NOMO-1 treated with DMSO at 0.1 percent for 48 hours (cell line): Measurements from ENCODE around the gene EDEM2.
"Not testable (repeated sequence)": the region's sequence is repeated elsewhere in the genome, so short reads cannot be mapped to it uniquely, and the experiment has no call there.

Source experiments
- DNase-seq: peaks from one replicate; lab custom pipeline; 2025; ENCODE audit not compliant: unreplicated experiment; lab: John Stamatoyannopoulos, UW

EDEM2 gene

DNA sequence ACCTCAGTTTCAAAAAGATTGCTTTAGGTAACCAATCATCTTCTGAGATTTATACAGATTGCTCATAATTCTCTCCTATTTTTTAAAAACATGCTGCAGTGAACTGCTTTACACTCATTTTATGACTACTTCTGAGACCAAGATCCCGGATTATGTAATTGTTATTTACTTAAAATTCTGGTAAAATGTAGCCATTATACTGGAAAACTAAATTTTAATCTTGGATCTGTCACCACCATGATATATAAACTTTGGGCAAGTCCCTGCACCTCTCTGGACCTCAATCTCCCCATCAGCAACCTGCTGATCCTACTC is 24.3 kb upstream of the EDEM2 start:
- DNase-seq, result no peak

DNA sequence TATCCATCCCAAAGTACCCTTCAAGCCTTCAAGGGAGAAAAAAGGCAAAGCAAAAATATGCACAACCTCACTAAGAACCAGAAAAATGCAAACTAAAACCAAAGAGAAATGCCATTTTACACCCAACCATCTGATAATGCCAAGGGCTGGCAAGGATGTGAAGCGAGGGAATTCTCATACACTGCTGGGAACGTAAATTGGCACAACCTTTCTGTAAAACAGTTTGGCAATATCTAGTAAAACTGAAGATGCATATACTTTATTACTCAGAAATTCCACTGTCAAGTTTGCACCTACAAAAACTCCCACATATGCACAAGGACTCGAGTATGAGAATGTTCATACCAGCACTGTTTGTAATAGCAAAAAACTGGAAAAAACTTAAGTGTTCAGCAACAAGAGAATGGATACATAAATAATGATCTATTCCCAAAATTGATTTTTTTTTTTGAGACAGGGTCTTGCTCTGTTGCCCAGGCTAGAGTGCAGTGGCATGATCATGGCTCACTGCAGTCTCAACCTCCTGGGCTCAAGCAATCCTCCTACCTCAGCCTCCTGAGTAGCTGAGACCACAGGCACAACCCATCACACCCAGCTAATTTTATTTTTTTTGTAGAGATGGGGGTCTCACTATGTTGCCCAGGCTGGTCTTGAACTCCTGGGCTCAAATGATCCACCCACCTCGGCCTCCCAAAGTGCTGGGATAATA is 21.7 kb upstream of the EDEM2 start:
- not testable (repeated sequence) for DNase-seq

DNA sequence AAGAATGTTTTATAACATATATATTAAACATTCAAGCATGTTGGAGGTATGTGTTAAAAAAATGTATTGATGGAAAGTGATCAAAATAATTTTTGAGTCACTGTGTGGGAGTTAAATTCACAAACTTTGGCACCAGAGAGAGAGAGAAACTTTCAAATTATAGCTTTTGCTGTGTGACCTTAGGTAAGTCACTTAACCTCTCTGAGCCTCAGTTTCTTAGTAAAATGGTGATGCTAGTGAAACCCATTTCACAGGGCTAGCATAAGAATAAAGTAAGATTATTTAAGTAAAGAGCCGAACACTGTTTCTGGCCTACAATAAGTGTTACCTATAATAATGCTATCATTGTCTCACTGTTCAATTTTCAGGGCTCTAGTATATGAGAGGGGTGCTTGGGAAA is 20.7 kb upstream of the EDEM2 start:
- DNase-seq, result no peak

DNA sequence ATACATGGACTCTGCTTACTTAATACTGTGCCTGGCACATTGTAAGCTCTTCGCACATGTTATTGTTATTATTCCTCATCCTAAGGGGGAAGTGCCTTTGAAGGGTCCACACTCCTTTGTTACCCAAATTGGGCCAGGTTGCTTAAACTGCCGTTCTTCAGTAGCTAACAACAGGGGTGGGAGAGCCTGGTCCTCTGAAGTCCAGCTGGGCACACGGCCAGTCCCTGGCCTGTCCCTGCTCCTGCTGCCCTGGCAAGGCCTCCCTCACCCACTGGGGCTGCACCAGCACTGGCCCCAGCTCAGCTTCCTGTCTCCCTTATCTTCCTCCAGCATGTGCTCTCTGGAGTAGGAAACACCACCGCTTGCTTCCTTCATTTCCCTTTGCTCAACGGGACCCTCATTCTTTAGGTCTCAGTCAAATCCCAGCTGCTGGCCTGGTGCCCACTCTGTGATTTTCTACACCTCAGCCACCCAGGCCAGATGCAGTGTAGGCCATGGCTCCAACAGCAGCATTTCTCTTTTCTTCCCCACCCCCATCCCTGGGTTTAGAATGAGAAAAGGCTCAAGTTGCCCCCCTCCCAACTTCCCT is 19.2 kb upstream of the EDEM2 start:
- DNase-seq, result no peak

DNA sequence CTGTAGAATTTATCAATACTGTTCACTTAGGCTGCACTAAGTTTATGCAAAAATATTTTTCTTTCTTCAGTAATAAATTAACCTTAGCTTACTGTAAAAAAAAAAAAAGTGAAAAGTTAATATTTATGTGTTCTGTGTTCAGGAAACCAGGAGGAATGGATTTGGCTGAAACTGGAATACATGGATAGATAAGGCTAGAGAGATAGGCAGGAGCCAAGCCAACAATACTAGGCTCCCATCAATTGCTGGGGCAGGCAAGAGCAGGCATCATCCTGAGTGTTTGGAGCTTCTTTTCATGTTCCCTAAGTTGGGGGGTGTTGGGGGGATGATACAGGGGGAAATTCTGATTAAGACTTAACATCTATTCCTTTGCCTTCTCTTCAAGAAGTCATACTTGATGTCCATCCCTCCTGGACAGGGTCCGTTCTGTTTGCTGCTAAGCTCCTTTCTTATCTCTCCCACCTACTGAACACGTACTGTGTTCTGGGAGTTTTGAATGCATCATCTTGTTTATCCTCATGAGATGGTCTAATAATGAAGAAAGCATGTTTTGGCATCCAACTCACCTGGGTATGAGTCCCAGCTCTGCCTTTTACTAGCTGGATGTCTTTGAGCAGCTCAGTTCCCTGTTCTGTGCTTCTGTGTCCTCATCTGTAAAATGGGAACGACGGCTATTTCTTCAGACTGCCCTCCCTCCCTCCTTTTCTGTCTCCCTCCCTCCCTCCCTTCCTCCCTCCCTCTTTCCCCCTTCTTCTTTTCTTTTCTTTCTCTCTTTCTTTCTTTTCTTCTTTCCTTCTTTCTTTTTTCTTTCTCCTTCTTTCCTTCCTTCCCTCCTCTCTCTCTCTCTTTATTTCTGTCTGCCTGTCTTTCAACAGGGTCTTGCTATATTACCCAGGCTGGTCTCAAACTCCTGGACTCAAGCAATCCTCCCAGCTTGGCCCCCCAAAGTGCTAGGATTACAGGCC is 18.4 kb upstream of the EDEM2 start:
- no peak for DNase-seq

DNA sequence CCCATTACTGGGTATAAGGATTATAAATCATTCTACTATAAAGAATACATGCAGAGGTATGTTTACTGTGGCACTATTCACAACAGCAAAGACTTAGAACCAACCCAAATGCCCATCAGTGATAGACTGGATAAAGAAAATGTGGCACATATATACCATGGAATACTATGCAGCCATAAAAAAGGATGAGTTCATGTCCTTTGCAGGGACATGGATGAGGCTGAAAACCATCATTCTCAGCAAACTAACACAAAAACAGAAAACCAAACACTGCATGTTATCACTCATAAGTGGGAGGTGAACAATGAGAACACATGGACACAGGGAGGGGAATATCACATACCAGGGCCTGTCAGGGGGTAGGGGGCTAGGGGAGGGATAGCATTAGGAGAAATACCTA is 17.4 kb upstream of the EDEM2 start:
- not testable (repeated sequence) for DNase-seq

DNA sequence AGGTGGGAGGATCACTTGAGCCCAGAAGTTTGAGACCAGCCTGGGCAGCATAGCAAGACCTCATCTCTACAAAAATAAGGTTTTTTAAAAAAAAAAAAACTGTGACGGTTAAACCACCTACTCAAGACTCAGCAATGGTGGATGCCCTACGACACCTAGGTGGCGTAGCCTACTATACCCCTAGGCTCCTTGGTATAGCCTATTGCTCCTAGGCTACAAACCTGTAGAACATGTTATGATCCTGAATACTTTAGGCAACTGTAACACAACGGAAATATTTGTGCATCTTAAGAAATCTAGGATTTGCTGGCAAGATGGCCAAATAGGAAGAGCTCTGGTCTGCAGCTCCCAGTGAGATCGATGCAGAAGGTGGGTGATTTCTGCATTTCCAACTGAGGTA is 13.2 kb upstream of the EDEM2 start:
- not testable (repeated sequence) for DNase-seq

DNA sequence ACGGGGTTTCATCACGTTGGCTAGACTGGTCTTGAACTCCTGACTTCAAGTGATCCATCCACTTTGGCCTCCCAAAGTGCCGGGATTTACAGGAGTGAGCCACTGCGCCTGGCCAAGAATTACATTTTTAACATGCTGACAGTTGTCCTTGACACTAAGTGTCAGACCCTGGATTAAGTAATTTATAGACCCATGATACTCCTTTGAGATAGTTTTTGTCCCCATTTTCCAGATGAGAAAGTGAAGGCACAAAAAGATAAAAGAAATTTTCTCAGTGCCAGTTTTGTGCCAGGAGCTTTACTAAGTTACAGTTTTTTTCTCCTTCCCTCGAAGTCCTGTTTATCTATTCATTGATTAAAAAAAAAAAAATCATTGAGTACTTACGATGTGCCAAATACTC is 9.8 kb upstream of the EDEM2 start:
- no peak for DNase-seq

DNA sequence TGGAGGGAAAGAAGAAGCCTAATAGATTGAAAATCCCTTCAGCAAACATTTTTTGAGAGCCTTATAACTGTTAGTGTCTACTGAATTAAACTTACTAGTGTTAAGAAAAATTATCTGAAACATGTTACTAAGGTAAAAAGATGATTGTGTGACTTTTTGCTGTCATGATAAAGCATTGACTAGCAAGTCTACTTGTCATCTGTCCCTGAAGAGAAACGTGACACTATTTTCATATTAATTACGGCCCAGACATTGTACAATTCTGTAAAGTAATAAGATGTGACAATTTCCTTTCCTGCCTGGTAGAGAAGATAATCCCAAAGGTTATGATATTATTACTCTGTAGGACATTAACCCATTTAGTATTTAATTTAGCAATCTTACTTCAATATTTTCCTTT is 8.8 kb upstream of the EDEM2 start:
- no peak for DNase-seq

DNA sequence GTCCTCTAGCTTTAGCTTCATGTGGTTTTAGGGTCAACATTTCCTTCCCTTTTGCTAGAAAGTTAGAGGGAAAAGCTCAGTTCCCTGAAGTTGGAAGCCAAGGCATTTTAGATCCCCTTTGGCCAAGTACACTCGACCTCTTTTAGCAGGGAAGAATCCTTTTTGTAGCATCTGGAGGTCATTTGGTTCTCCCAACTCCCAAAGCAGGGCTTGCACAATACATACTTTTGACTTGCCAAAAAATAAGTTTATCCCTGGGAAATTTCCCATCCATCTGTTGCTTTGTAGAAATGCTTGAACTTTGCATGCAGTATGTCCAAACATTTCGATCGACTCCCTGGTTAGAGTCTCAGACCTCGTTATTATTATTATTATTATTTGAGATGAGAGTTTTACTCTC is 4.6 kb upstream of the EDEM2 start:
- no peak for DNase-seq

DNA sequence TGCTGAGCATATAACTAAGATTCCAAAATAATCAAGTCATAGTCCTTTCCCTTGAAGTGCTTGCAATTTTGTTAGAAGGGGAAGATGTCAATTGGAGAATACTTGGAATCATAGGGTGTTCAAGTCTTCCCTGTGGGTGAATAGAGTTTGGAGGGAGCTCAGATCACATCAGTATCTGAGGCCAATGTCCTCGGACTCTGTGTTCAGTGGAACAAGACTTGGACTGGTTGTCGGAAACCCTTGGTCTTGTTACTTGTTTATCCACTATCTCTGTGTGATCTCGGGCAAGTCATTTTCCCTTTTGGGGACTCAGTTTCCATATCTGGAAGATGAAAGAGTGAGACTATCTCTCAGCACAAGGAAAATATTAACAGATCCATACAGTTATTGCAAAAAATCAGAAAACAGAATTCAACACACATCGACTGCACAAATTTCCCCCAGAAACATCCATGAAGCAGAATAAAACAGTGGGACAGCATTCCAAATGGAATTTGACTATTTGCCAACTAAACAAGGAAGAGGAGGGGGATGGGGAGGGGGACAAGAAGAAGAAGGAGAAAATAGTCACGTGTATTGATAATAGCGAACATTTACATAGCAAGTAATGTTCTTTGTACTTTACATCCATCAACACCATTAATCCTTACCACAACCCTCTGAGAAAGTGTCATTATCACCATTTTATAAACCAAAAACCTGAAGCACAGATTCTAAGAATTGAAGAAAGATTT is 3.9 kb upstream of the EDEM2 start:
- no peak for DNase-seq

DNA sequence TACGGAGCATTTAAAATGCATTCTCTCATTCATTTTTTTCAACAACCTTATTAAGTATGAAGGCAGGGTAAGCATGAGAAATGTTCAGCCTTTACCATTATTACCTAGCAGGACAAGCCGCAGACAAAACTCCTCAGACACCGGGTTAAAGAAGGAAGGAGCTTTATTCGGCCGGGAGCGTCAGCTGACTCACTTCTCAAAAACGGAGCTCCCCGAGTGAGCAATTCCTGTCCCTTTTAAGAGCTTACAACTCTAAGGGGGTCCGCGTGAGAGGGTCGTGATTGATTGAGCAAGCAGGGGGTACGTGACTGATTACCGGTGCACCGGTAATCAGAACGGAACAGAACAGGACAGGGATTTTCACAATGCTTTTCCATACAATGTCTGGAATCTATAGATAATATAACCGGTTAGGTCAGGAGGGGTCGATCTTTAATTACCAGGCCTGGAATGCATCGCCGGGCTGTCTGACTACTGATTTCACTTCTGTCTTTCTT is 487 bp upstream of the EDEM2 start:
- peak; percentile 68 for DNase-seq

DNA sequence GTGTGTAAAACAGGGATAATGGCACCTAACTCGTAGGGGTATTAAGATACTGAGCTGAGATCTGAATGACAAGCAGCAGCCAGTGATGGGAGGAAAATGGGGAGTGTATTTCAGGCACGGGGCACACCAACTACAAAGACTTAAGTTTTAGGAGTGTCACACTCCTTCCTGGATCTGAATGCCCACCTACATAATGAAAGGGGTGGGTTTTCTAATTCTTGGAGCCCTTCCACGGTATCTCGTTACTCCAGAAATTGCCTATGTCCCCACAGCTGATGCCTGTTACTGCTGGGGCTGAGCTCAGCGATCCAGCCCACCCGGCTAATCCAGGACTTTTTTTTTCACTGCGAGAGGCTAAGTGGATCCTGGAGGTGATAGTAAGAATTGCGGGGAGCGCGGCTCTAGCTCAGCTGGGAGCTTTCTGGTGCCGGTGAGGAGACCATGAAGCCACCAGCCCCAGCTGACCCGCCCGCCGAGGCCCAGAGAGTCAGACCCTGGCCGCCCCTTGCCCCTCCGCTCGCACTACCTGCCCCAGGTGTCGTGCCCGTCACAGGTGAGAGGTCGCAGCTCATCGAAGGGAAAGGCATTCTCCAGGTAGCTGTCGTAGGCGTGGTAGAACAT is 727 bp downstream of the EDEM2 start:
- DNase-seq, result no peak

DNA sequence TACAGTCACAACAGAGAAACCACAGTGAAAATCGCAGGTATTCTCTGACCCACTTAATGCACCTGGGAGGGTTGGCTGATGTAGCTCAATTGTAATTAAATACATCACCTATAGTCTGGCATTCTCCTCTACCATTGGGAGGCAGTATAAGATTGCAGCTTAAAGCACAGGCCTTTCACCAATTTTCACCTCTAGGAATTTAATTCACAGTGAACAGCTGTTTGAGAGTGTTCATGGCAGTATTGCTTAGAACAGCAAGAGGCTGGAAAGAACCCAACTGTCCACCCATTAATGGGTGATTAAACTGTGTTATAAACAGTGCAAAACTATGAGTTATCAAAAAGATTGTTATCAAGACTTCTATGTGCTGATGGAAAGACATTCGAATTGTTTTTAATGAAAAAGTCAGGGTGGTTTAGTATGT is 2.0 kb downstream of the EDEM2 start:
- no peak for DNase-seq

DNA sequence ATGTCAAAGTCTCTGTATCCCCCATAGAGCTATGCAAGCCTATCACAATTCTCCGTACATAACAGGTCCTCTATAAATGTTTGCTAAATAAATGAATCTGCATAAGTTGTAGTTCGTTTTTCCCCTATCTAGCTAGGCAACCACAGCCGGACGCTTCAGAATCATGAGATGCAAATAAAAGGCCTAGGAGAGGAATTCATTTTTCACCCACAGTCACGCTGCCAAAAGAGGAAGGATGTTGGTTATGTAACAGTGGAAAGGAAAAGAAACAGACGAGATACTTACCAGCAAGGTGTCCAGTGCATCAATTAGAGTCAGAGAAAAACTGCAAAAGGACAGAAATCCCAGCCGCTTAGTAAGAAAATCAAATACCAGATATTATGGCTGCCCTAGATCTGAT is 2.4 kb downstream of the EDEM2 start:
- DNase-seq, result peak; percentile 92

DNA sequence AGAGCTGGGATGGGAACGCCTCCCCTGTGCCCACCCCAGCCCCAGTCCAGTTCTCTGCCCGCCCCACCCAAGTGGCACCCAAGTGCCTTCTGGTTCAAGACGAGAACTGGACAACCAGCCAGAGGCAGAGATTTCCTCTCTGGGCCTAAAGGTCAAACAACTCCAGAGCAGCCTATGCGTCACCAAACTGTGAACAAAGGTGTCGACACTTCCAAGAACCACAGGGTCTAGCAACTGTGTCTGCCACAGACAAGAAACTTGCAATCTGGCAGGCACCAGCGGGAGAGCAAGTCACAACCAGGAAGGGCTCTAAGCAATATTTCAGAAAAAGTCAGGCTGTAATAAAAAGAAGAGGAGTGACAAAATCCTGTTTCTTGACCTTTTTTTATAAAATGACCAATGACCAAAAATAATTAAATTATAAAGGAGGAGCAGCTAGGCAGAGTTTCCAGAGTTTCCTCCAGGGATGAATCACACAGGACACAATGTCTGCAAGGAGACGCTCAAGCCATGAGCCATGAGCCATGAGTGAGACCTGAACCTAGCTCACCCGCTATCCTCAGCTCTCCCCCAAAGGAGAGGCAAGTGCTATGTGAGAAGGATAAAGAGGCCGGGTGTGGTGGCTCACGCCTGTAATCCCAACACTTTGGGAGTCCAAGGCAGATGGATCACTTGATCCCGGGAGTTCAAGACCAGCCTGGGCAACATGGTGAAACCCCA is 11.1 kb downstream of the EDEM2 start:
- no peak for DNase-seq

DNA sequence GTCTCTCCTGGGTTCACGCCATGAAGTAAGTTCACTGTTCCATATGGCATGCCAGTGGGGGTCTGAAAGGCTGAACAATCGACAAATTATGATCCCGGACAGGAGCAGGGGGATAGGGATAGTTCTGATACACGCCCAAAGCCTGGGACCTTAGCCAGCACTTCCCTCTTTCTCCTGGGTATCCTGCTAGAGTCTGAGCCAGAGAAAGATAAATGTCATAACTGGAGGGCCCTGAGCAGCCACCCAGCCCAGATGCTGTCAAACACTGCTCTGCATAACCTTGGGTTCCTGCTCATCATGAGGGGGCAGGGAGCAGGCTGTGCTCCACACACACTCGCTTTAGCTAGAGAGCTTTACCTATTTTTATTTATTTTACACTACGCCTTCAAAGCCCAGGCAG is 12.3 kb downstream of the EDEM2 start:
- no peak for DNase-seq

DNA sequence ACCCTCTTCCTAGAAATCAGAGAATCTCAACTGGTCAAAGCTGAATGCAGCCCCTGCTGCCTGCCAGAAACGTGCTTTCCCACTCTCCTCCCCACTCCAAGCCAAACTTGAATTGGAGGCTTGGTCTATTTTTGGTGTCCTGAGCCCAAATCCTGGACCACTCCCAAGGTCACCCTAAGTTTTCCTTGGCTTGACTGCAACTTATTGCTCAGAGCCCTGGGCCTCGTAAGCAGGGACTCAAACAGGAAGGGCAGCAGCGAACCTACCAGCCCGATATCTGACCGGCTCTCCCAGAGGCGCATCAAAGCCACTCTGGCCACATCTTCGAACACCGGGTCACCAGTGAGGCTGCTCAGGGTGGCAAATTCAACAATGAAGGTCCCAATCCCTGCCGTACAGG is 12.7 kb downstream of the EDEM2 start:
- DNase-seq, result no peak

DNA sequence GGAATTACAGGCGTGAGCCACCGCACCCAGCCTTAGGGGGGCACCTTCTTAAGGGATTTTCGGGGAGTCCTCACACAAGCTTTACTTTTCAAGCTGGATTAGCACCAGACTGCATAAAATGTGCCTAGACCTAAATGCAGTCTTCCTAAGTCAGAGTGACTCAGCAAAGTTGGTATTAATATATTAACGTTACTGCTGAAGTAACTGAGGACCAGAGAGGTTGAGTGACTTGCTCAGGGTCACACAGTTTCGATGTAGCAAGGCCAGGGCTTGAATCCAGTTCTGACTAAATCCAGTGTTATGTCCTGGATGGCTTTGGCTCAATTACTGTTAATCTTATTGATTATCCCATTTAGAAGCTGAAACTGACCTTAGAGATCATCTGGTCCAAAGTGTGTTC is 13.4 kb downstream of the EDEM2 start:
- no peak for DNase-seq

DNA sequence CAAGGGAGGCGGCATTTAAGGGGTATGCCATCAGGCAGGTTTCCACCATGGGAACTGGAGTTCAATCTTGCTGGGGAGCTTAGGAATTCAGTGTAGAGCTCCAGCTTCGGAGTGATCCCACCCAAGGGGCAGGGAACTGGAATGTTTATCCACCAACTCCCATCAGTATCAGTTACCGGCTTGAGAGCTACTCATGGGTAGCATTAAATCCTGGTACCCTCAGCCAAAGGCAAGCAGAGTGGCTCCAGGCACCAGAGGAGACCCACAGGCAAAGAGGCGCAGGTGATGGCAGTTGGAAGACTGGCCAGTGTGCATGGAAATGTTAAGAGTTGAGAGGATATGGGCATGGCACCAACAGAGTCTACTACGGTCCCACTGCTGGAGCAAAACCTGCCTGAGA is 14.1 kb downstream of the EDEM2 start:
- no peak for DNase-seq
